GM12878 (cell line): Measurements from ENCODE around the gene IDH3G. TPM values are rescaled to one million over a fixed set of nuclear protein-coding genes. Genes with fewer than 3 reads are reported as not detected.

Source experiments
- ATAC-seq: fragments of 200-7000 bp; cut with Tn5 transposase; 3 replicates; pipeline ENCODE4 v1.9.1; 2020; ENCODE audit warnings: mild to moderate bottlenecking, moderate library complexity
- BruUV-seq: library from RNA; stranded (reverse); fragments of 400-500 nt; replicated peaks from 2 replicates; lab custom pipeline; 2021; lab: Mats Ljungman, UMichigan
- CTCF ChIA-PET: fragments of 300-600 bp; sonication (Branson Sonifier 250); formaldehyde crosslinking; extraction: SDS; loops from one replicate; lab custom pipeline; 2021; ENCODE audit warnings: inconsistent platforms; lab: Yijun Ruan, JAX
- POLR2A ChIA-PET: fragments of 350-600 bp; formaldehyde crosslinking; extraction: SDS; loops from one replicate; lab custom pipeline; 2021; ENCODE audit warnings: inconsistent platforms; lab: Charles Lee
- RAD21 ChIA-PET: fragments of 300-600 bp; sonication (Branson Sonifier 250); formaldehyde crosslinking; loops from one replicate; lab custom pipeline; 2023; ENCODE audit warnings: antibody characterized with exemption; ENCODE audit not compliant: unreplicated experiment; lab: Charles Lee
- SMC1A ChIA-PET: fragments of 300-600 bp; sonication (Branson Sonifier 250); formaldehyde crosslinking; loops from one replicate; lab custom pipeline; 2023; ENCODE audit not compliant: unreplicated experiment, uncharacterized antibody; lab: Charles Lee
- DNase-seq: peaks from one replicate; pipeline ENCODE4 v3.0.0-alpha.2; 2011; ENCODE audit warnings: low read depth, low spot score
- FAIRE-seq: peaks from 3 replicates; lab custom pipeline; 2011; peaks lifted over from hg19 to GRCh38; lab: Jason Lieb, UNC
- H2AFZ ChIP-seq: 2 replicates; pipeline ENCODE4 v1.6.0; 2011; ENCODE audit warnings: low read depth, low read length, control low read depth; ENCODE audit not compliant: control insufficient read depth
- H3K27ac ChIP-seq: 2 replicates; pipeline ENCODE4 v1.5.1; 2011; ENCODE audit warnings: control low read depth; ENCODE audit not compliant: control insufficient read depth, insufficient read depth
- H3K27me3 ChIP-seq, 2 experiments: replicated peaks in 1 of 2; 2 replicates each; pipeline versions ENCODE4 v1.6.0 to v1.6.1; 2011; ENCODE audit warnings: low read length in 1 of 2; ENCODE audit not compliant: control insufficient read depth in 2 of 2, insufficient read depth in 2 of 2
- H3K36me3 ChIP-seq, 2 experiments: 2 replicates each; pipeline ENCODE4 v1.5.1; 2011; ENCODE audit warnings: low read length in 1 of 2; ENCODE audit not compliant: control insufficient read depth in 2 of 2, insufficient read depth in 2 of 2
- H3K4me1 ChIP-seq: 2 replicates; pipeline ENCODE4 v1.6.1; 2011; ENCODE audit warnings: mild to moderate bottlenecking, low read length, moderate library complexity, mixed read lengths; ENCODE audit not compliant: control insufficient read depth, insufficient read depth
- H3K4me2 ChIP-seq: 2 replicates; pipeline ENCODE4 v1.6.0; 2011; ENCODE audit warnings: control low read depth; ENCODE audit not compliant: control insufficient read depth, insufficient read depth
- H3K4me3 ChIP-seq: fragments of 200-600 bp; sonication (generic); 2 replicates; pipeline ENCODE4 v1.5.1; 2016
- H3K79me2 ChIP-seq: 2 replicates; pipeline ENCODE4 v1.6.0; 2011; ENCODE audit warnings: low read length; ENCODE audit not compliant: control insufficient read depth, insufficient read depth
- H3K9ac ChIP-seq: 2 replicates; pipeline ENCODE4 v1.8.0; 2011; ENCODE audit warnings: low read length, control low read depth, mixed read lengths; ENCODE audit not compliant: control insufficient read depth, insufficient read depth
- H3K9me3 ChIP-seq: replicated peaks from 3 replicates; pipeline ENCODE4 v1.5.1; 2011; ENCODE audit warnings: mild to moderate bottlenecking, low read length; ENCODE audit not compliant: control insufficient read depth, insufficient read depth
- H4K20me1 ChIP-seq: 2 replicates; pipeline ENCODE4 v1.6.0; 2011; ENCODE audit not compliant: control insufficient read depth, insufficient read depth
- ASH2L ChIP-seq: fragments of 300-600, 200-600 bp; sonication (generic); IDR thresholded peaks from 2 replicates; pipeline ENCODE4 v1.6.1; 2017; ENCODE audit warnings: low read depth, mild to moderate bottlenecking, borderline replicate concordance
- CHD4 ChIP-seq: fragments of 200-600 bp; sonication (generic); IDR thresholded peaks from 2 replicates; pipeline ENCODE4 v1.6.1; 2016; ENCODE audit warnings: mild to moderate bottlenecking
- CREB1 ChIP-seq: IDR thresholded peaks from 2 replicates; pipeline ENCODE4 v1.6.1; 2012; ENCODE audit warnings: low read depth, mild to moderate bottlenecking, inconsistent platforms
- HDGF ChIP-seq: fragments of 450-650 bp; IDR thresholded peaks from 2 replicates; pipeline ENCODE4 v1.6.1; 2016; ENCODE audit warnings: antibody characterized with exemption
- MEF2B ChIP-seq: fragments of 450-650 bp; IDR thresholded peaks from 2 replicates; pipeline ENCODE4 v1.6.1; 2018; ENCODE audit warnings: mild to moderate bottlenecking, moderate library complexity; ENCODE audit not compliant: partially characterized antibody, poor library complexity, severe bottlenecking
- SMARCA5 ChIP-seq: fragments of 450-650 bp; IDR thresholded peaks from 2 replicates; pipeline ENCODE4 v1.6.1; 2017; ENCODE audit warnings: mild to moderate bottlenecking
- SPI1 ChIP-seq: IDR thresholded peaks from 2 replicates; pipeline ENCODE4 v1.6.1; 2011; ENCODE audit warnings: low read depth, mild to moderate bottlenecking, low read length, moderate library complexity, borderline replicate concordance; ENCODE audit not compliant: insufficient read depth
- SREBF1 ChIP-seq: IDR thresholded peaks from 2 replicates; pipeline ENCODE4 v1.6.1; 2012; ENCODE audit warnings: mild to moderate bottlenecking, low read length
- SREBF2 ChIP-seq: IDR thresholded peaks from 2 replicates; pipeline ENCODE4 v1.6.1; 2012; ENCODE audit warnings: mild to moderate bottlenecking, low read length
- YY1 ChIP-seq: IDR thresholded peaks from 2 replicates; pipeline ENCODE4 v1.6.1; 2011; ENCODE audit warnings: low read depth, mild to moderate bottlenecking, low read length
- ZNF207 ChIP-seq: fragments of 450-650 bp; IDR thresholded peaks from 2 replicates; pipeline ENCODE4 v1.6.1; 2014; ENCODE audit warnings: antibody characterized with exemption, mild to moderate bottlenecking, borderline replicate concordance
- ZNF274 ChIP-seq: IDR thresholded peaks from one replicate; pipeline ENCODE4 v1.8.0; 2011; ENCODE audit not compliant: insufficient read length, insufficient read depth
- WGBS: methylation state at CpG from one replicate; pipeline ENCODE4 v1.1.6; 2016; ENCODE audit warnings: low lambda C conversion rate; ENCODE audit not compliant: insufficient replicate concordance, insufficient coverage; ENCODE audit errors: missing lambda C conversion rate; 5-methylcytosine and 5-hydroxymethylcytosine counted together
- in situ Hi-C: fragments of 300-500 bp; cut with MboI; formaldehyde crosslinking; loops from 9 replicates; pipeline ENCODE4 v1.14.3; 2018; ENCODE audit warnings: mixed read lengths
- intact Hi-C: fragments of 100-400 bp; cut with micrococcal nuclease; formaldehyde crosslinking; loops from one replicate; pipeline ENCODE4 v1.14.2; 2022; ENCODE audit not compliant: unreplicated experiment
- polyA plus RNA-seq, 11 experiments: library from polyadenylated mRNA; depleted of rRNA in 4 of 11; unstranded in 6 of 11; stranded (reverse) in 5 of 11; fragments of >200 nt; fragmentation: Nextera tagmentation in 4 of 11; fragmentation: Illumina TruSeq in 1 of 11; extraction: Ambion mirVana in 4 of 11; extraction: Trizol in 1 of 11; gene quantifications; 1 replicate in 1 of 11; 2 replicates in 10 of 11; pipeline versions ENCODE4 v1.2.1 to v1.2.3, GENCODE V29; 2011 to 2016; ENCODE audit warnings: inconsistent platforms in 2 of 11, missing spikeins in 2 of 11, low read depth in 1 of 11
- total RNA-seq, 4 experiments: library from RNA; depleted of rRNA in 3 of 4; stranded (reverse); fragments of >200 nt in 3 of 4; fragmentation: Illumina TruSeq in 1 of 4; extraction: Trizol in 1 of 4; gene quantifications; 2 replicates each; pipeline versions ENCODE4 v1.2.1 to v1.2.3, GENCODE V29; 2013 to 2021
- TF ChIP-seq, protein P1 (sequence below): fragments of 450-650 bp; conservative IDR thresholded peaks from 2 replicates; pipeline ENCODE4 v1.6.1; 2017; ENCODE audit warnings: mild to moderate bottlenecking, moderate library complexity
- TF ChIP-seq, protein P2 (sequence below): fragments of 450-650 bp; IDR thresholded peaks from 2 replicates; pipeline ENCODE4 v1.6.1; 2016; ENCODE audit warnings: mild to moderate bottlenecking, moderate library complexity, borderline replicate concordance
- TF ChIP-seq, protein P3 (sequence below): fragments of 450-650 bp; IDR thresholded peaks from 2 replicates; pipeline ENCODE4 v1.6.1; 2016; ENCODE audit warnings: mild to moderate bottlenecking
- TF ChIP-seq, protein P4 (sequence below): IDR thresholded peaks from 2 replicates; pipeline ENCODE4 v1.6.1; 2011; ENCODE audit warnings: mild to moderate bottlenecking, low read depth, low read length, moderate library complexity; ENCODE audit not compliant: insufficient replicate concordance

The IDH3G gene
- total and polyA plus RNA-seq, 10 of the 15 experiments (the other 5 are each of a cell fraction or from before 2014, with no cell fraction given), result 26.3 to 102 (median 66.6) TPM

DNA sequence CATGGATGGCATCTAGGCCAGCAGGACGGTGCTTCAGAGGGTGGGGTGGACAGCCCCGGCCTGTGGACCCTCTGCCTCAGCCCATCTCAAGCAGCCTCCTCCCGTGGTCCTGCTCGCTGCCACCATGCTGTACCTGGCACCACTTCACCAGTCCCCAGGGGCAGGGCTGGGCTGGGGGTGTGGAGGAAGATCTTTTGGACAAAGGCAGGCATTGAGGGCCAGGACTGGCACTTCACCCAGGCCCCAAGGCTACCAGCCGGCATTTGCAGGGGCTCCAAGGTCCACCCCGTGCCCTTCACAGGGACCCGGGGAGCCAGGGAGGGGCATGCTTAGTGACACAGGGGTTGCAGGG, 29.4 kb downstream of the IDH3G start:
- ChIA-PET SMC1A (no interaction called here), CTCF (interaction anchor here (1.7 to 2.3 kb wide), 2 partner anchors 164 to 183 kb away, joined by 5 to 26 read pairs; no protein-coding TSS in a partner anchor), RAD21 (interaction anchor here (0.5 kb wide), 1 partner anchor 181 kb away, joined by 3 read pairs; no protein-coding TSS in a partner anchor), POLR2A (no interaction called here)
- Histone ChIP-seq H3K9me3 (no peaks in the 10 kb centered on the region; the same call in 2 of the 3 replicates), H2AFZ (no peak overlapping the region), H3K4me1 (no peaks in the 10 kb centered on the region), H3K4me2 (no peak overlapping the region), H3K79me2 (no peaks in the 10 kb centered on the region), H3K4me3 (no peak overlapping the region), H3K36me3 (no peaks in the 10 kb centered on the region), H3K27me3 (no peaks in the 10 kb centered on the region), H3K27ac (no peak overlapping the region), H3K9ac (no peak overlapping the region), H4K20me1 (no peaks in the 10 kb centered on the region)
- ATAC-seq (no peak; the same call in 2 of the 3 replicates), FAIRE-seq (no peak), DNase-seq (no peak)
- intact Hi-C loops, result loop anchor here (1.0 to 5.0 kb wide), 3 partner anchors 183 to 288 kb away; no protein-coding TSS in a partner anchor
- in situ Hi-C loops, result loop anchor here (5.0 kb wide), 1 partner anchor 198 kb away; no protein-coding TSS in a partner anchor
- 53% methylated on average over 7 of the region's 7 CpGs for WGBS
- no TSS peak for BruUV-seq
- TF ChIP-seq SMARCA5 (no peak), ASH2L (no peak), SREBF1 (no peak), SREBF2 (no peak), CHD4 (no peak), ZNF207 (no peak), HDGF (no peak), MEF2B (no peak), ZNF274 (no peak), CREB1 (no peak), SPI1 (no peak), YY1 (no peak)
- TF ChIP-seq, protein P1, sequence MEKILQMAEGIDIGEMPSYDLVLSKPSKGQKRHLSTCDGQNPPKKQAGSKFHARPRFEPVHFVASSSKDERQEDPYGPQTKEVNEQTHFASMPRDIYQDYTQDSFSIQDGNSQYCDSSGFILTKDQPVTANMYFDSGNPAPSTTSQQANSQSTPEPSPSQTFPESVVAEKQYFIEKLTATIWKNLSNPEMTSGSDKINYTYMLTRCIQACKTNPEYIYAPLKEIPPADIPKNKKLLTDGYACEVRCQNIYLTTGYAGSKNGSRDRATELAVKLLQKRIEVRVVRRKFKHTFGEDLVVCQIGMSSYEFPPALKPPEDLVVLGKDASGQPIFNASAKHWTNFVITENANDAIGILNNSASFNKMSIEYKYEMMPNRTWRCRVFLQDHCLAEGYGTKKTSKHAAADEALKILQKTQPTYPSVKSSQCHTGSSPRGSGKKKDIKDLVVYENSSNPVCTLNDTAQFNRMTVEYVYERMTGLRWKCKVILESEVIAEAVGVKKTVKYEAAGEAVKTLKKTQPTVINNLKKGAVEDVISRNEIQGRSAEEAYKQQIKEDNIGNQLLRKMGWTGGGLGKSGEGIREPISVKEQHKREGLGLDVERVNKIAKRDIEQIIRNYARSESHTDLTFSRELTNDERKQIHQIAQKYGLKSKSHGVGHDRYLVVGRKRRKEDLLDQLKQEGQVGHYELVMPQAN, result no peak
- TF ChIP-seq, protein P2, sequence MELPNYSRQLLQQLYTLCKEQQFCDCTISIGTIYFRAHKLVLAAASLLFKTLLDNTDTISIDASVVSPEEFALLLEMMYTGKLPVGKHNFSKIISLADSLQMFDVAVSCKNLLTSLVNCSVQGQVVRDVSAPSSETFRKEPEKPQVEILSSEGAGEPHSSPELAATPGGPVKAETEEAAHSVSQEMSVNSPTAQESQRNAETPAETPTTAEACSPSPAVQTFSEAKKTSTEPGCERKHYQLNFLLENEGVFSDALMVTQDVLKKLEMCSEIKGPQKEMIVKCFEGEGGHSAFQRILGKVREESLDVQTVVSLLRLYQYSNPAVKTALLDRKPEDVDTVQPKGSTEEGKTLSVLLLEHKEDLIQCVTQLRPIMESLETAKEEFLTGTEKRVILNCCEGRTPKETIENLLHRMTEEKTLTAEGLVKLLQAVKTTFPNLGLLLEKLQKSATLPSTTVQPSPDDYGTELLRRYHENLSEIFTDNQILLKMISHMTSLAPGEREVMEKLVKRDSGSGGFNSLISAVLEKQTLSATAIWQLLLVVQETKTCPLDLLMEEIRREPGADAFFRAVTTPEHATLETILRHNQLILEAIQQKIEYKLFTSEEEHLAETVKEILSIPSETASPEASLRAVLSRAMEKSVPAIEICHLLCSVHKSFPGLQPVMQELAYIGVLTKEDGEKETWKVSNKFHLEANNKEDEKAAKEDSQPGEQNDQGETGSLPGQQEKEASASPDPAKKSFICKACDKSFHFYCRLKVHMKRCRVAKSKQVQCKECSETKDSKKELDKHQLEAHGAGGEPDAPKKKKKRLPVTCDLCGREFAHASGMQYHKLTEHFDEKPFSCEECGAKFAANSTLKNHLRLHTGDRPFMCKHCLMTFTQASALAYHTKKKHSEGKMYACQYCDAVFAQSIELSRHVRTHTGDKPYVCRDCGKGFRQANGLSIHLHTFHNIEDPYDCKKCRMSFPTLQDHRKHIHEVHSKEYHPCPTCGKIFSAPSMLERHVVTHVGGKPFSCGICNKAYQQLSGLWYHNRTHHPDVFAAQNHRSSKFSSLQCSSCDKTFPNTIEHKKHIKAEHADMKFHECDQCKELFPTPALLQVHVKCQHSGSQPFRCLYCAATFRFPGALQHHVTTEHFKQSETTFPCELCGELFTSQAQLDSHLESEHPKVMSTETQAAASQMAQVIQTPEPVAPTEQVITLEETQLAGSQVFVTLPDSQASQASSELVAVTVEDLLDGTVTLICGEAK, result no peak
- TF ChIP-seq, protein P3, sequence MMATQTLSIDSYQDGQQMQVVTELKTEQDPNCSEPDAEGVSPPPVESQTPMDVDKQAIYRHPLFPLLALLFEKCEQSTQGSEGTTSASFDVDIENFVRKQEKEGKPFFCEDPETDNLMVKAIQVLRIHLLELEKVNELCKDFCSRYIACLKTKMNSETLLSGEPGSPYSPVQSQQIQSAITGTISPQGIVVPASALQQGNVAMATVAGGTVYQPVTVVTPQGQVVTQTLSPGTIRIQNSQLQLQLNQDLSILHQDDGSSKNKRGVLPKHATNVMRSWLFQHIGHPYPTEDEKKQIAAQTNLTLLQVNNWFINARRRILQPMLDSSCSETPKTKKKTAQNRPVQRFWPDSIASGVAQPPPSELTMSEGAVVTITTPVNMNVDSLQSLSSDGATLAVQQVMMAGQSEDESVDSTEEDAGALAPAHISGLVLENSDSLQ, result no peak
- TF ChIP-seq, protein P4, sequence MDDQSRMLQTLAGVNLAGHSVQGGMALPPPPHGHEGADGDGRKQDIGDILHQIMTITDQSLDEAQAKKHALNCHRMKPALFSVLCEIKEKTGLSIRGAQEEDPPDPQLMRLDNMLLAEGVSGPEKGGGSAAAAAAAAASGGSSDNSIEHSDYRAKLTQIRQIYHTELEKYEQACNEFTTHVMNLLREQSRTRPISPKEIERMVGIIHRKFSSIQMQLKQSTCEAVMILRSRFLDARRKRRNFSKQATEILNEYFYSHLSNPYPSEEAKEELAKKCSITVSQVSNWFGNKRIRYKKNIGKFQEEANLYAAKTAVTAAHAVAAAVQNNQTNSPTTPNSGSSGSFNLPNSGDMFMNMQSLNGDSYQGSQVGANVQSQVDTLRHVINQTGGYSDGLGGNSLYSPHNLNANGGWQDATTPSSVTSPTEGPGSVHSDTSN, result no peak
